CD14-positive monocyte (primary cell): Measurements from ENCODE around the gene MDH2. TPM values are rescaled to one million over a fixed set of nuclear protein-coding genes. Genes with fewer than 3 reads are reported as not detected.

ENCODE experiments used
- polyA plus RNA-seq, 3 donors: library from polyadenylated mRNA; depleted of rRNA in 1 of 3; unstranded in 2 of 3; stranded (reverse) in 1 of 3; fragments of 300-500 nt in 2 of 3; fragments of >200 nt in 1 of 3; fragmentation: Illumina TruSeq in 2 of 3; gene quantifications; 1 replicate in 2 of 3; 2 replicates in 1 of 3; pipeline ENCODE4 v1.2.3, GENCODE V29; 2012 to 2021
- small RNA-seq: library from RNA; depleted of rRNA; stranded (forward); fragments of <200 nt; gene quantifications from one replicate; pipeline ENCODE3, GENCODE V24; 2012; ENCODE audit warnings: low read depth; ENCODE audit not compliant: insufficient read length

The MDH2 gene
- polyA plus RNA-seq, 3 donors, result 75.2 to 162 (median 129) TPM

Small RNA genes within 50 kb of the gene (small RNA-seq; reads per million reads assigned to genes)
- gene RNU6-863P, result not detected

Other genes with a start within 250 kb of the MDH2 start
- gene CCL24, start 234.3 kb upstream of the MDH2 start, polyA plus RNA-seq, result 1 to 10 TPM in 1 of 3 donors, not detected in 2; 1.2 TPM
- 10 to 100 TPM; 34.1 to 54.6 (median 53.1) TPM for gene RHBDD2, start 169.1 kb upstream of the MDH2 start, polyA plus RNA-seq
- gene POR, start 133.0 kb upstream of the MDH2 start, polyA plus RNA-seq, result 100 to 1,000 TPM in 1 of 3 donors, 10 to 100 TPM in 2; 90.5 to 102 (median 98.1) TPM
- gene TMEM120A, start 53.5 kb upstream of the MDH2 start, polyA plus RNA-seq, result 10 to 100 TPM; 65.5 to 79.9 (median 76.1) TPM
- gene STYXL1, start 106 bp upstream of the MDH2 start, polyA plus RNA-seq, result 10 to 100 TPM; 64.6 to 79.8 (median 67.2) TPM
- gene SRRM3, start 153.8 kb downstream of the MDH2 start, polyA plus RNA-seq, result not detected